ENCODE measurements around the gene SELENOK.
"Not testable (repeated sequence)": the region's sequence is repeated elsewhere in the genome, so short reads cannot be mapped to it uniquely, and the experiment has no call there.

SELENOK gene

DNA sequence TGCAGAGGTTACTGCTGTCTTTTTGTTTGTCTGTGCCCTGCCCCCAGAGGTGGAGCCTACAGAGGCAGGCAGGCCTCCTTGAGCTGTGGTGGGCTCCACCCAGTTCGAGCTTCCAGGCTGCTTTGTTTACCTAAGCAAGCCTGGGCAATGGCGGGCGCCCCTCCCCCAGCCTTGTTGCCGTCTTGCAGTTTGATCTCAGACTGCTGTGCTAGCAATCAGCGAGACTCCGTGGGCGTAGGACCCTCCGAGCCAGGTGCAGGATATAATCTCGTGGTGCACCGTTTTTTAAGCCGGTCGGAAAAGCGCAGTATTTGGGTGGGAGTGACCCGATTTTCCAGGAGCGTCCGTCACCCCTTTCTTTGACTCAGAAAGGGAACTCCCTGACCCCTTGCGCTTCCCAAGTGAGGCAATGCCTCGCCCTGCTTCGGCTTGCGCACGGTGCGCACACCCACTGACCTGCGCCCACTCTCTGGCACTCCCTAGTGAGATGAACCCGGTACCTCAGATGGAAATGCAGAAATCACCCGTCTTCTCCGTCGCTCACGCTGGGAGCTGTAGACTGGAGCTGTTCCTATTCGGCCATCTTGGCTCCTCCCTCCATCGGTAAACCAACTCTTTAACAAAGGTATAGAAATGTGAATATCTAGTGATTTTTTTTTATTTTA lies 35.7 kb upstream of the SELENOK start:
- H3K79me2 ChIP-seq (ENCODE audit: control insufficient read depth, insufficient read depth, low read length, poor library complexity); H3K4ac ChIP-seq (ENCODE audit: low read depth, low read length); H3K4me3 ChIP-seq (ENCODE audit: low read depth, low read length); H3K4me2 ChIP-seq (ENCODE audit: low read length); DNase-seq; H3K9ac ChIP-seq (ENCODE audit: low read length); H3K9me3 ChIP-seq (ENCODE audit: insufficient read depth, low read depth, low read length); H3K23ac ChIP-seq (ENCODE audit: low read length); H3K4me1 ChIP-seq (ENCODE audit: control insufficient read depth in 1 of 2, insufficient read depth in 2 of 2, low read length in 2 of 2); H3K27ac ChIP-seq (ENCODE audit: low read depth, low read length); H3K36me3 ChIP-seq (ENCODE audit: control insufficient read depth in 1 of 2, insufficient read depth in 2 of 2, low read length in 2 of 2); H2BK5ac ChIP-seq (ENCODE audit: low read depth, low read length, poor library complexity); H3K18ac ChIP-seq (ENCODE audit: low read length); H3K79me1 ChIP-seq (ENCODE audit: low read length); H2BK120ac ChIP-seq (ENCODE audit: insufficient read depth, low read length, poor library complexity); H2AFZ ChIP-seq (ENCODE audit: insufficient read depth, low read length, poor library complexity); H4K12ac ChIP-seq (ENCODE audit: low read depth, low read length); H3K27me3 ChIP-seq (ENCODE audit: insufficient read depth, low read length); H3K14ac ChIP-seq (ENCODE audit: low read length); H2AK5ac ChIP-seq (ENCODE audit: low read length): not testable (repeated sequence)
- Histone ChIP-seq H4K8ac (ENCODE audit: low read depth, low read length) (peak overlapping the region; percentile 70), H2BK12ac (ENCODE audit: low read length) (peak overlapping the region; percentile 40), H4K91ac (ENCODE audit: low read depth, low read length) (peak overlapping the region; percentile 77)
- WGBS (ENCODE audit: extremely low coverage, insufficient coverage, insufficient read length) = no CpG with 5 or more reads among the region's 30 CpGs

DNA sequence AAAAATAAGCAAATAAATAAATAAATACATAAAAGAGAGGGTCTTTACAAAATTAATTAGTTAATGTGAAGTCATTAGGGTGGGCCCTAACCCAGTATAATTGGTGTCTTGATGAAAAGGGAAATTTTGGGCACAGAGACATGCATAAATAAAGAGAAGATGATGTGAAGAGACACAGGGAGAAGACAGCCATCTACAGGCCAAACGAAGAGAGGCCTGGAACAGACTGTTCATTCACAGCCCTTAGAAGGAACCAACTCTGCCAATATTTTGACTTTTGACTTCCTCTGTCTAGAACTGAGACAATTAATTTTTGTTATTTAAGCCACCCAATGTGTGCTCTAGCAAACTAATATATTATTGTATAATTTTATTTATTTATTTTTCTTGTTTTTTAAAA lies 29.6 kb upstream of the SELENOK start:
- H4K8ac ChIP-seq (ENCODE audit: low read depth, low read length) = no peak overlapping the region
- H3K36me3 ChIP-seq (ENCODE audit: control insufficient read depth in 1 of 2, insufficient read depth in 2 of 2, low read length in 2 of 2) = no peaks in the 10 kb centered on the region
- WGBS (ENCODE audit: extremely low coverage, insufficient coverage, insufficient read length) = no CpG with 5 or more reads among the region's 1 CpG
- no peak overlapping the region for H3K4me2 ChIP-seq (ENCODE audit: low read length)
- no peak overlapping the region for H2AK5ac ChIP-seq (ENCODE audit: low read length)
- no peaks in the 10 kb centered on the region for H3K79me1 ChIP-seq (ENCODE audit: low read length)
- H3K18ac ChIP-seq (ENCODE audit: low read length) = no peak overlapping the region
- no peak overlapping the region for H2BK5ac ChIP-seq (ENCODE audit: low read depth, low read length, poor library complexity)
- H3K4me1 ChIP-seq (ENCODE audit: control insufficient read depth in 1 of 2, insufficient read depth in 2 of 2, low read length in 2 of 2) = no peaks in the 10 kb centered on the region
- H2BK120ac ChIP-seq (ENCODE audit: insufficient read depth, low read length, poor library complexity) = no peak overlapping the region
- H3K4me3 ChIP-seq (ENCODE audit: low read depth, low read length) = no peak overlapping the region
- no peak overlapping the region for H3K23ac ChIP-seq (ENCODE audit: low read length)
- H3K27me3 ChIP-seq (ENCODE audit: insufficient read depth, low read length) = no peaks in the 10 kb centered on the region
- no peak overlapping the region for H4K91ac ChIP-seq (ENCODE audit: low read depth, low read length)
- no peak overlapping the region for H2AFZ ChIP-seq (ENCODE audit: insufficient read depth, low read length, poor library complexity)
- H3K14ac ChIP-seq (ENCODE audit: low read length) = no peak overlapping the region
- H3K27ac ChIP-seq (ENCODE audit: low read depth, low read length) = no peak overlapping the region
- H3K4ac ChIP-seq (ENCODE audit: low read depth, low read length) = no peak overlapping the region
- H2BK12ac ChIP-seq (ENCODE audit: low read length) = no peak overlapping the region
- no peaks in the 10 kb centered on the region for H3K79me2 ChIP-seq (ENCODE audit: control insufficient read depth, insufficient read depth, low read length, poor library complexity)
- no peak overlapping the region for H4K12ac ChIP-seq (ENCODE audit: low read depth, low read length)
- H3K9ac ChIP-seq (ENCODE audit: low read length) = no peak overlapping the region
- DNase-seq = peak in 1 of 2 donors; percentile 18
- H3K9me3 ChIP-seq (ENCODE audit: insufficient read depth, low read depth, low read length) = no peaks in the 10 kb centered on the region

DNA sequence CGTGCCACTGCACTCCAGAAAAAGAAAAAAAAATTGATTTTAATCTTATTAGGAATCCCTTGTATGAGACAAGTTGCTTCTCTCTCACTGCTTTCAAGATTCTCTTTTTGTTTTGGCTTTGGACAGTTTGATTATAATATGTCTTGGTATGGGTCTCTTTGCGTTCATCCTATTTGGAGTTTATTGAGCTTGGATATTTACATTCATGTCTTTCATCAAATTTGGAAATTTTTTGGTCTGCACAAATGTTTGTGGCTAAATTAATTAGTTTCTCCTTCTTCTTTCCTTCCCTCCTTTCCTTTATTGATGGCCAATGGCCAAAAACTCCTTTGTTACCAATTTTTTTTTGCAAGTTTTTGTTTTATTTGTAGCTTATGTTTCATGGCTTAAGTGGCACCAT lies 28.1 kb upstream of the SELENOK start:
- H3K27me3 ChIP-seq (ENCODE audit: insufficient read depth, low read length) = no peaks in the 10 kb centered on the region
- H3K27ac ChIP-seq (ENCODE audit: low read depth, low read length) = no peak overlapping the region
- H2BK120ac ChIP-seq (ENCODE audit: insufficient read depth, low read length, poor library complexity) = no peak overlapping the region
- no peaks in the 10 kb centered on the region for H3K9me3 ChIP-seq (ENCODE audit: insufficient read depth, low read depth, low read length)
- H4K91ac ChIP-seq (ENCODE audit: low read depth, low read length) = no peak overlapping the region
- DNase-seq = no peak
- H4K12ac ChIP-seq (ENCODE audit: low read depth, low read length) = no peak overlapping the region
- H4K8ac ChIP-seq (ENCODE audit: low read depth, low read length) = no peak overlapping the region
- no peaks in the 10 kb centered on the region for H3K4me1 ChIP-seq (ENCODE audit: control insufficient read depth in 1 of 2, insufficient read depth in 2 of 2, low read length in 2 of 2)
- no peak overlapping the region for H3K4me3 ChIP-seq (ENCODE audit: low read depth, low read length)
- H2AFZ ChIP-seq (ENCODE audit: insufficient read depth, low read length, poor library complexity) = no peak overlapping the region
- no peak overlapping the region for H3K23ac ChIP-seq (ENCODE audit: low read length)
- no peak overlapping the region for H3K14ac ChIP-seq (ENCODE audit: low read length)
- no peaks in the 10 kb centered on the region for H3K79me1 ChIP-seq (ENCODE audit: low read length)
- H3K36me3 ChIP-seq (ENCODE audit: control insufficient read depth in 1 of 2, insufficient read depth in 2 of 2, low read length in 2 of 2) = no peaks in the 10 kb centered on the region
- H2AK5ac ChIP-seq (ENCODE audit: low read length) = no peak overlapping the region
- H3K4me2 ChIP-seq (ENCODE audit: low read length) = no peak overlapping the region
- no peaks in the 10 kb centered on the region for H3K79me2 ChIP-seq (ENCODE audit: control insufficient read depth, insufficient read depth, low read length, poor library complexity)
- H2BK5ac ChIP-seq (ENCODE audit: low read depth, low read length, poor library complexity) = no peak overlapping the region
- H3K4ac ChIP-seq (ENCODE audit: low read depth, low read length) = no peak overlapping the region
- H2BK12ac ChIP-seq (ENCODE audit: low read length) = no peak overlapping the region
- H3K18ac ChIP-seq (ENCODE audit: low read length) = no peak overlapping the region
- no peak overlapping the region for H3K9ac ChIP-seq (ENCODE audit: low read length)
- WGBS (ENCODE audit: extremely low coverage, insufficient coverage, insufficient read length) = no CpG with 5 or more reads among the region's 2 CpGs

DNA sequence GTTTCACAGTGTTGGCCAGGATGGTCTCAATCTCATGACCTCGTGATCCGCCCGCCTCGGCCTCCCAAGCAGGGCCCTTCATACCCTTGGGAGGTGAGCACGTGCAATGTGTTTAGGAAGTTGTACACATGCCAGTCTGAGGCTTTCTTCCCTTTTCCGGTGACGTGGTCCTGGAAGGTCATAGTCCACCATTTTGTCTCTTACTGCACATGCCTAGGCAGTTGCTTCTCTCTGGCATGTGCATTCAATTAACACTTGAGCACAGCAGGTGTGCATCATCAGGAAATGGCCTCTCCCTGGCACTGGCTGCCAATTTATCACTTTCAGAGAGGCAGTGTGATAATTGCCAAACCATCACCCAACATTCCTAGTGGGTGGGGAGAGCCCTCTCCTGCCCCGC lies 21.7 kb upstream of the SELENOK start:
- Histone ChIP-seq H3K79me1 (ENCODE audit: low read length) (no peaks in the 10 kb centered on the region), H3K14ac (ENCODE audit: low read length) (no peak overlapping the region), H3K9me3 (ENCODE audit: insufficient read depth, low read depth, low read length) (no peaks in the 10 kb centered on the region), H3K23ac (ENCODE audit: low read length) (no peak overlapping the region), H3K79me2 (ENCODE audit: control insufficient read depth, insufficient read depth, low read length, poor library complexity) (no peaks in the 10 kb centered on the region), H4K12ac (ENCODE audit: low read depth, low read length) (no peak overlapping the region), H4K91ac (ENCODE audit: low read depth, low read length) (no peak overlapping the region), H2AK5ac (ENCODE audit: low read length) (no peak overlapping the region), H3K9ac (ENCODE audit: low read length) (no peak overlapping the region), H3K4ac (ENCODE audit: low read depth, low read length) (no peak overlapping the region), H3K27me3 (ENCODE audit: insufficient read depth, low read length) (no peaks in the 10 kb centered on the region), H2BK12ac (ENCODE audit: low read length) (no peak overlapping the region), H2BK5ac (ENCODE audit: low read depth, low read length, poor library complexity) (no peak overlapping the region), H3K4me2 (ENCODE audit: low read length) (no peak overlapping the region), H3K27ac (ENCODE audit: low read depth, low read length) (no peak overlapping the region), H3K36me3 (ENCODE audit: control insufficient read depth in 1 of 2, insufficient read depth in 2 of 2, low read length in 2 of 2) (no peaks in the 10 kb centered on the region), H3K4me1 (ENCODE audit: control insufficient read depth in 1 of 2, insufficient read depth in 2 of 2, low read length in 2 of 2) (no peaks in the 10 kb centered on the region), H4K8ac (ENCODE audit: low read depth, low read length) (no peak overlapping the region), H3K4me3 (ENCODE audit: low read depth, low read length) (no peak overlapping the region), H2BK120ac (ENCODE audit: insufficient read depth, low read length, poor library complexity) (no peak overlapping the region), H2AFZ (ENCODE audit: insufficient read depth, low read length, poor library complexity) (no peak overlapping the region), H3K18ac (ENCODE audit: low read length) (no peak overlapping the region)
- no CpG with 5 or more reads among the region's 8 CpGs for WGBS (ENCODE audit: extremely low coverage, insufficient coverage, insufficient read length)
- DNase-seq = no peak

Measured in trophoblast cell (in vitro differentiated cells and primary cell).